B cell (primary cell): ENCODE data around the gene TIPIN. TPM values are rescaled to one million over a fixed set of nuclear protein-coding genes. Genes with fewer than 3 reads are reported as not detected.

ENCODE experiments used
- ATAC-seq: fragments of 200-7000 bp; cut with Tn5 transposase; one replicate; pipeline ENCODE4 v1.10.0; 2021; ENCODE audit warnings: low read depth, mild to moderate bottlenecking, moderate number of reproducible peaks, moderate library complexity
- CTCF ChIA-PET: fragments of 350-600 bp; sonication (Branson Sonifier 250); formaldehyde crosslinking; loops from one replicate; lab custom pipeline; 2021; ENCODE audit warnings: antibody characterized with exemption, inconsistent platforms; lab: Charles Lee
- POLR2A ChIA-PET: fragments of 350-600 bp; sonication (Branson Sonifier 250); formaldehyde crosslinking; loops from one replicate; lab custom pipeline; 2021; ENCODE audit warnings: antibody characterized with exemption; lab: Charles Lee
- DNase-seq: peaks from one replicate; pipeline ENCODE4 v3.0.0; 2013
- H2AFZ ChIP-seq: 2 replicates; pipeline ENCODE4 v1.6.1; 2012; ENCODE audit warnings: mild to moderate bottlenecking, low read depth, low read length; ENCODE audit not compliant: insufficient read depth, poor library complexity, severe bottlenecking
- H3K27ac ChIP-seq, 2 donors: 1 replicate in 1 of 2; 2 replicates in 1 of 2; pipeline ENCODE4 v1.5.1; 2012 to 2013; ENCODE audit warnings: low read length in 2 of 2, mild to moderate bottlenecking in 2 of 2, moderate library complexity in 1 of 2
- H3K27me3 ChIP-seq, 4 experiments: fragments of 200-600 bp in 1 of 4; sonication (generic) in 1 of 4; replicated peaks in 1 of 4; 1 replicate in 2 of 4; 2 replicates in 2 of 4; pipeline versions ENCODE4 v1.6.1 to v1.7.0; 2013 to 2016; ENCODE audit warnings: low read length in 3 of 4, mild to moderate bottlenecking in 2 of 4, mixed read lengths in 1 of 4, moderate library complexity in 1 of 4; ENCODE audit not compliant: insufficient read depth in 4 of 4, control insufficient read depth in 3 of 4; ENCODE audit errors: control extremely low read depth in 1 of 4
- H3K36me3 ChIP-seq, 2 experiments: replicated peaks in 1 of 2; 1 replicate in 1 of 2; 2 replicates in 1 of 2; pipeline versions ENCODE4 v1.6.1 to v1.7.1; 2013; ENCODE audit warnings: low read length in 1 of 2; ENCODE audit not compliant: insufficient read depth in 2 of 2, control insufficient read depth in 1 of 2; ENCODE audit errors: control extremely low read depth in 1 of 2, extremely low read depth in 1 of 2
- H3K4me1 ChIP-seq, 2 donors: fragments of 200-600 bp in 1 of 2; sonication (generic) in 1 of 2; 1 replicate in 1 of 2; 2 replicates in 1 of 2; pipeline versions ENCODE4 v1.5.1 to v1.6.1; 2013 to 2017; ENCODE audit warnings: low read length in 2 of 2; ENCODE audit not compliant: control insufficient read depth in 2 of 2, insufficient read depth in 2 of 2
- H3K4me2 ChIP-seq: replicated peaks from 2 replicates; pipeline ENCODE3; 2012; ENCODE audit warnings: mild to moderate bottlenecking, low read depth, low read length; ENCODE audit not compliant: poor library complexity, severe bottlenecking
- H3K4me3 ChIP-seq, 5 experiments: fragments of 200-600 bp in 1 of 5; sonication (generic) in 1 of 5; 1 replicate in 3 of 5; 2 replicates in 2 of 5; pipeline versions ENCODE4 v1.5.1 to v1.7.0; 2011 to 2016; ENCODE audit warnings: low read length in 4 of 5, mild to moderate bottlenecking in 4 of 5, low read depth in 2 of 5, control low read depth in 1 of 5, moderate library complexity in 1 of 5; ENCODE audit not compliant: insufficient read depth in 1 of 5; ENCODE audit errors: control extremely low read depth in 1 of 5, extremely low read depth in 1 of 5
- H3K79me2 ChIP-seq: fragments of 200-600 bp; sonication (generic); one replicate; pipeline ENCODE4 v1.6.0; 2016; ENCODE audit warnings: low read length; ENCODE audit not compliant: control insufficient read depth, insufficient read depth
- H3K9ac ChIP-seq: fragments of 200-600 bp; sonication (generic); 2 replicates; pipeline ENCODE4 v1.6.1; 2017; ENCODE audit warnings: mild to moderate bottlenecking, low read length, moderate library complexity
- H3K9me3 ChIP-seq, 3 donors: one replicate each; pipeline versions ENCODE4 v1.6.1 to v1.7.1; 2013; ENCODE audit warnings: low read length in 2 of 3; ENCODE audit not compliant: control insufficient read depth in 2 of 3, insufficient read depth in 1 of 3; ENCODE audit errors: control extremely low read depth in 1 of 3
- H4K20me1 ChIP-seq: 2 replicates; pipeline ENCODE4 v1.6.0; 2012; ENCODE audit warnings: mild to moderate bottlenecking, low read length; ENCODE audit not compliant: insufficient read depth, control insufficient read depth, poor library complexity, severe bottlenecking
- H3K27ac Mint-ChIP-seq: one replicate; pipeline ENCODE4 v1.8.0; 2021; ENCODE audit warnings: mixed read lengths
- H3K27me3 Mint-ChIP-seq: one replicate; pipeline ENCODE4 v1.8.0; 2021; ENCODE audit warnings: mixed read lengths
- H3K4me1 Mint-ChIP-seq: one replicate; pipeline ENCODE4 v1.8.0; 2021; ENCODE audit warnings: mixed read lengths
- H3K4me3 Mint-ChIP-seq: one replicate; pipeline ENCODE4 v1.8.0; 2021; ENCODE audit warnings: mixed read lengths
- H3K9me3 Mint-ChIP-seq: one replicate; pipeline ENCODE4 v1.8.0; 2022; ENCODE audit warnings: mixed read lengths; ENCODE audit not compliant: insufficient read depth
- CTCF ChIP-seq: fragments of 200-600 bp; IDR thresholded peaks from one replicate; pipeline ENCODE4 v1.8.0; 2022; ENCODE audit warnings: antibody characterized with exemption, mild to moderate bottlenecking
- EZH2 ChIP-seq: IDR thresholded peaks from 2 replicates; pipeline ENCODE4 v1.6.1; 2012; ENCODE audit warnings: borderline replicate concordance, low read depth, mild to moderate bottlenecking, moderate library complexity, low read length; ENCODE audit not compliant: insufficient read depth, poor library complexity, severe bottlenecking
- WGBS: methylation state at CpG from one replicate; pipeline ENCODE4 v1.1.5; 2013; ENCODE audit warnings: missing lambda C conversion rate; ENCODE audit not compliant: insufficient coverage; 5-methylcytosine and 5-hydroxymethylcytosine counted together
- intact Hi-C: fragments of 100-400 bp; cut with micrococcal nuclease; formaldehyde crosslinking; loops from one replicate; pipeline ENCODE4 v1.10.0; 2022
- polyA plus RNA-seq: library from polyadenylated mRNA; depleted of rRNA; stranded (reverse); fragments of >200 nt; gene quantifications from 2 replicates; pipeline ENCODE4 v1.2.3, GENCODE V29; 2012
- total RNA-seq, 2 donors: library from RNA; stranded (reverse); fragments of 120-200 nt in 1 of 2; gene quantifications; 1 replicate in 1 of 2; 2 replicates in 1 of 2; pipeline versions ENCODE4 v1.2.3 to v1.2.4, GENCODE V29; 2013 to 2022

TIPIN gene
- total and polyA plus RNA-seq, 2 donors (not counting 1 experiment from before 2014, with no cell fraction given), result 4.1 to 8.8 TPM

GRCh38 chr15:66390678-66391077 is 34.2 kb upstream of the TIPIN start:
- intact Hi-C loops, result no loop called here
- H3K9me3 ChIP-seq, result peaks cover 0 to 4% (median 0%) of the 10 kb centered on the region in 3 donors
- H4K20me1 ChIP-seq, result peaks cover 67% of the 10 kb centered on the region
- Mint-ChIP-seq H3K4me3 (peak overlapping the region; percentile 68), H3K27me3 (no peaks in the 10 kb centered on the region), H3K4me1 (peaks cover 74% of the 10 kb centered on the region), H3K27ac (peak overlapping the region; percentile 80), H3K9me3 (peaks cover 3% of the 10 kb centered on the region)
- H3K9ac ChIP-seq, result no peak overlapping the region
- peak overlapping the region; percentile 17 to 55 for H3K27ac ChIP-seq
- WGBS, result 0% methylated on average over 1 of the region's 1 CpG
- peak; percentile 74 for DNase-seq
- no peak overlapping the region for H3K4me3 ChIP-seq
- POLR2A ChIA-PET, result no interaction called here
- H3K36me3 ChIP-seq, result peaks cover 0 to 3% of the 10 kb centered on the region in 2 experiments
- H3K79me2 ChIP-seq, result peaks cover 93% of the 10 kb centered on the region
- H2AFZ ChIP-seq, result no peak overlapping the region
- H3K4me1 ChIP-seq, result peaks cover 57 to 61% of the 10 kb centered on the region in 2 donors
- peak overlapping the region; percentile 83 for H3K4me2 ChIP-seq
- CTCF ChIA-PET, result interaction anchor here (0.7 to 2.0 kb wide), 4 partner anchors 12 to 108 kb away, joined by 3 to 10 read pairs (median 4); partner anchors contain the start of gene TIPIN
- ATAC-seq, result peak; percentile 11
- H3K27me3 ChIP-seq, result no peaks in the 10 kb centered on the region
- no peak for TF ChIP-seq EZH2
- TF ChIP-seq CTCF, result no peak

- Histone ChIP-seq H2AFZ (no peak overlapping the region), H3K4me1 (peaks cover 57 to 61% of the 10 kb centered on the region in 2 donors), H3K4me3 (peak overlapping the region in 1 of 5 experiments; percentile 25), H3K9ac (no peak overlapping the region), H3K27ac (peak overlapping the region; percentile 32 to 46), H3K27me3 (no peaks in the 10 kb centered on the region), H4K20me1 (peaks cover 60% of the 10 kb centered on the region), H3K9me3 (peaks cover 0 to 4% (median 0%) of the 10 kb centered on the region in 3 donors), H3K79me2 (peaks cover 86% of the 10 kb centered on the region), H3K36me3 (peaks cover 0 to 3% of the 10 kb centered on the region in 2 experiments), H3K4me2 (peak overlapping the region; percentile 83)
- TF ChIP-seq EZH2 (no peak), CTCF (no peak)
- Mint-ChIP-seq H3K27me3 (no peaks in the 10 kb centered on the region), H3K9me3 (peaks cover 3% of the 10 kb centered on the region), H3K4me3 (peak overlapping the region; percentile 68), H3K27ac (peak overlapping the region; percentile 80), H3K4me1 (peaks cover 71% of the 10 kb centered on the region)
- ChIA-PET CTCF (interaction anchor here (0.7 to 5.5 kb wide), 5 partner anchors 13 to 109 kb away, joined by 3 to 89 read pairs (median 4); partner anchors contain the start of genes SNAPC5 and TIPIN), POLR2A (no interaction called here)
- DNase-seq, result no peak
- ATAC-seq, result no peak
- intact Hi-C loops, result no loop called here
Measured at GRCh38 chr15:66389859-66390381, 33.4 kb upstream of the TIPIN start.
